ENCODE results near the gene YKT6.

DNA sequence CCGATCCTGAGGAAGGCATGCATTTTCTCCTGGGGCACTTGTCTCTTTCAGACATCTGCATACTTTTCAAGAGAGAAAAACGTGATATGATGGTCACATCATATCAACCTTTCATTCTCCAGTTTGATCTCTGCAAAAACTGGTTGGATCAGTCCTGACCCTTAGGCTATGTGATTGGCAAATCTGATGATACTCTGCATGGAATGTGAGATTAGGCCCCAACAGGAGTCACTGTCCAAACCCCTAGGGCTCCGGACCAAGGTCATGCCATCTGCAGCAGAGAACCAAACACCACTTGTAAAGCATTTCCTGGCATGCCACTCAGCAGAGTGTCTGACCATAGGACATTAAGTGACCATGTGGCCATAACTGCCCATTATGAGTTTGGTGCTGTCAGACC, 20.1 kb upstream of the YKT6 start:
- no peak for TF ChIP-seq POLR2A (IDR thresholded peaks at IDR 0.05)
- TF ChIP-seq, protein P1, sequence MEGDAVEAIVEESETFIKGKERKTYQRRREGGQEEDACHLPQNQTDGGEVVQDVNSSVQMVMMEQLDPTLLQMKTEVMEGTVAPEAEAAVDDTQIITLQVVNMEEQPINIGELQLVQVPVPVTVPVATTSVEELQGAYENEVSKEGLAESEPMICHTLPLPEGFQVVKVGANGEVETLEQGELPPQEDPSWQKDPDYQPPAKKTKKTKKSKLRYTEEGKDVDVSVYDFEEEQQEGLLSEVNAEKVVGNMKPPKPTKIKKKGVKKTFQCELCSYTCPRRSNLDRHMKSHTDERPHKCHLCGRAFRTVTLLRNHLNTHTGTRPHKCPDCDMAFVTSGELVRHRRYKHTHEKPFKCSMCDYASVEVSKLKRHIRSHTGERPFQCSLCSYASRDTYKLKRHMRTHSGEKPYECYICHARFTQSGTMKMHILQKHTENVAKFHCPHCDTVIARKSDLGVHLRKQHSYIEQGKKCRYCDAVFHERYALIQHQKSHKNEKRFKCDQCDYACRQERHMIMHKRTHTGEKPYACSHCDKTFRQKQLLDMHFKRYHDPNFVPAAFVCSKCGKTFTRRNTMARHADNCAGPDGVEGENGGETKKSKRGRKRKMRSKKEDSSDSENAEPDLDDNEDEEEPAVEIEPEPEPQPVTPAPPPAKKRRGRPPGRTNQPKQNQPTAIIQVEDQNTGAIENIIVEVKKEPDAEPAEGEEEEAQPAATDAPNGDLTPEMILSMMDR (IDR thresholded peaks at IDR 0.05), result no peak

All from tibial nerve (tissue), 3 donors.